Panc1 (cell line): ENCODE data around the gene STAC3. TPM values are rescaled to one million over a fixed set of nuclear protein-coding genes. Genes with fewer than 3 reads are reported as not detected.

Experiments used
- ATAC-seq: fragments of 200-7000 bp; cut with Tn5 transposase; 2 replicates; pipeline ENCODE4 v1.9.1; 2020; ENCODE audit warnings: mild to moderate bottlenecking, moderate library complexity
- BruUV-seq: library from RNA; stranded (reverse); fragments of 400-500 nt; replicated peaks from 2 replicates; lab custom pipeline; 2021; lab: Mats Ljungman, UMichigan
- CTCF ChIA-PET: fragments of 300-600 bp; sonication (Branson Sonifier 250); formaldehyde crosslinking; loops from one replicate; lab custom pipeline; 2022; ENCODE audit warnings: antibody characterized with exemption; lab: Charles Lee
- POLR2A ChIA-PET: fragments of 300-600 bp; sonication (Branson Sonifier 250); formaldehyde crosslinking; loops from one replicate; lab custom pipeline; 2022; ENCODE audit warnings: antibody characterized with exemption; lab: Charles Lee
- DNase-seq: peaks from one replicate; pipeline ENCODE4 v3.0.0-alpha.2; 2010; ENCODE audit warnings: low read depth, low spot score
- H3K27ac ChIP-seq: 2 replicates; pipeline ENCODE4 v1.5.1; 2011; ENCODE audit warnings: mild to moderate bottlenecking, low read length, inconsistent platforms
- H3K27me3 ChIP-seq: fragments of 200-500 bp; sonication (Bioruptor generic); 2 replicates; pipeline ENCODE4 v1.6.0; 2014; ENCODE audit warnings: low read length, inconsistent platforms; ENCODE audit not compliant: control insufficient read depth, insufficient read depth
- H3K36me3 ChIP-seq: fragments of 200-500 bp; sonication (Bioruptor generic); 2 replicates; pipeline ENCODE4 v1.5.1; 2014; ENCODE audit warnings: inconsistent platforms, mild to moderate bottlenecking, low read length, moderate library complexity; ENCODE audit not compliant: control insufficient read depth, insufficient read depth
- H3K4me1 ChIP-seq: 2 replicates; pipeline ENCODE4 v1.5.1; 2011; ENCODE audit warnings: inconsistent platforms, mild to moderate bottlenecking, low read length, moderate library complexity; ENCODE audit not compliant: control insufficient read depth, insufficient read depth
- H3K4me3 ChIP-seq, 2 experiments: 2 replicates each; pipeline ENCODE4 v1.5.1; 2011 to 2012; ENCODE audit warnings: low read depth in 2 of 2, low read length in 2 of 2, mild to moderate bottlenecking in 2 of 2, inconsistent platforms in 1 of 2, moderate library complexity in 1 of 2
- H3K9me3 ChIP-seq: fragments of 200-500 bp; sonication (Bioruptor generic); 2 replicates; pipeline ENCODE4 v1.5.1; 2014; ENCODE audit warnings: low read depth, mild to moderate bottlenecking, inconsistent platforms, low read length, moderate library complexity; ENCODE audit not compliant: control insufficient read depth, insufficient read depth
- POLR2AphosphoS5 ChIP-seq: IDR thresholded peaks from 2 replicates; pipeline ENCODE4 v1.6.1; 2012; ENCODE audit warnings: mild to moderate bottlenecking, low read depth, low read length, moderate library complexity
- SIN3A ChIP-seq: IDR thresholded peaks from 2 replicates; pipeline ENCODE4 v1.6.1; 2012; ENCODE audit warnings: low read depth, mild to moderate bottlenecking, low read length, moderate library complexity, borderline replicate concordance; ENCODE audit not compliant: insufficient read depth
- TCF7L2 ChIP-seq: IDR thresholded peaks from 2 replicates; pipeline ENCODE4 v1.6.1; 2011; ENCODE audit warnings: mild to moderate bottlenecking, low read depth, low read length, inconsistent platforms
- in situ Hi-C: cut with HindIII; loops from 2 replicates; pipeline ENCODE4 v1.10.0; 2016; ENCODE audit warnings: low sequenced_read_pairs, low pct_unique_long_range_greater_than_20kb
- intact Hi-C: fragments of 100-400 bp; cut with micrococcal nuclease; formaldehyde crosslinking; loops from one replicate; pipeline ENCODE4 v1.10.0; 2022; ENCODE audit not compliant: unreplicated experiment
- total RNA-seq: library from RNA; stranded (reverse); gene quantifications from one replicate; pipeline ENCODE4 v1.2.1, GENCODE V29; 2021; ENCODE audit not compliant: unreplicated experiment
- TF ChIP-seq, protein P1 (sequence below): fragments of 450-650 bp; IDR thresholded peaks from 2 replicates; pipeline ENCODE4 v1.5.1; 2017; ENCODE audit warnings: mild to moderate bottlenecking
- TF ChIP-seq, protein P2 (sequence below), 2 experiments: IDR thresholded peaks; 2 replicates each; pipeline ENCODE4 v1.6.1; 2011 to 2012; ENCODE audit warnings: low read depth in 2 of 2, control low read depth in 1 of 2, low read length in 1 of 2, mild to moderate bottlenecking in 1 of 2, moderate library complexity in 1 of 2; ENCODE audit not compliant: insufficient read depth in 1 of 2

The STAC3 gene
- total RNA-seq, 1 experiment from 2014 or later: 0.87 TPM

DNA sequence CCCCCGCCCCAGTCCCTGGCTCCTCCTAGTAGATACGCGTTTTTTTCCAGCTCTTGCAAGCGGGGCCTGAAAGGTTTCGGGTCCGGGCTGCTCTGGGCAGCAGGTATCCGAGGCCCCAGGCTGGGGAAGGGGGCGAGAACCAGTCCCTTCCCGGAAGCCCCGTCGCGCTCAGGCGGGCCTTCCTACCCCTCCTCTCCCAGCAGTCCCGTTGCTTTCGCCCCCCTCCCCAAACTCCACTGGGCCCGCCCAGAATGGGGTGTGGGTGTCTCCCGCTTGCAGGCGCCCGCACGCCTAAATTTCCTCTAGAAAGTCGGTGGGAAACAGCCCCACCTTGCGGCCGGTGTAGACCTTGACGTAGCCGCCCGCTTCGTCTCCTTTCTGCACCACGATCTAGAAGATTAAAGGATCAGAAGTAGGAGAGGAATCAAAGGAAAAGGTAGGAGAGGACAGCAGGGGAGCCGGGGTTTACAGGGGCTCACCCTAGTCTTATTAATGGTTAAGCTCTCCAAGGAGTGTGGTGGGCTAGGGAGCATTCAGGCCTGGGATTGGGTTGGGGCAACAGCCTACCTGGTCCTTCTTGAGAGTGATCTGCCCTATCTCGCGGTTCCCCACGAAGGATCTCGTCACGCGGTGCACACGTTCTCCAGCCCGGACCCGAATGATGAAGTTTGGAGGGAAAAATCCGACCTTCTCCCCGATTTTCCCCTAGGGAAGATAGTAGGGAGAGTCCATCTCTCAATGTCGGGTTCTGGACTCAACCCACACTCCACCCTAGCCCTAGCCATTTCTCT, 7.3 kb downstream of the STAC3 start:
- ChIA-PET POLR2A (interaction anchor here (0.5 kb wide), 1 partner anchor 93 kb away, joined by 3 read pairs; no protein-coding TSS in a partner anchor), CTCF (interaction anchor here (0.5 to 2.3 kb wide), 11 partner anchors 18 to 752 kb away, joined by 3 to 26 read pairs (median 5); partner anchors contain the start of gene LRP1)
- intact Hi-C loops (no loop called here), in situ Hi-C loops (no loop called here)
- H3K27ac ChIP-seq: no peak overlapping the region
- H3K4me1 ChIP-seq: peaks cover 21% of the 10 kb centered on the region
- TF ChIP-seq, protein P1, sequence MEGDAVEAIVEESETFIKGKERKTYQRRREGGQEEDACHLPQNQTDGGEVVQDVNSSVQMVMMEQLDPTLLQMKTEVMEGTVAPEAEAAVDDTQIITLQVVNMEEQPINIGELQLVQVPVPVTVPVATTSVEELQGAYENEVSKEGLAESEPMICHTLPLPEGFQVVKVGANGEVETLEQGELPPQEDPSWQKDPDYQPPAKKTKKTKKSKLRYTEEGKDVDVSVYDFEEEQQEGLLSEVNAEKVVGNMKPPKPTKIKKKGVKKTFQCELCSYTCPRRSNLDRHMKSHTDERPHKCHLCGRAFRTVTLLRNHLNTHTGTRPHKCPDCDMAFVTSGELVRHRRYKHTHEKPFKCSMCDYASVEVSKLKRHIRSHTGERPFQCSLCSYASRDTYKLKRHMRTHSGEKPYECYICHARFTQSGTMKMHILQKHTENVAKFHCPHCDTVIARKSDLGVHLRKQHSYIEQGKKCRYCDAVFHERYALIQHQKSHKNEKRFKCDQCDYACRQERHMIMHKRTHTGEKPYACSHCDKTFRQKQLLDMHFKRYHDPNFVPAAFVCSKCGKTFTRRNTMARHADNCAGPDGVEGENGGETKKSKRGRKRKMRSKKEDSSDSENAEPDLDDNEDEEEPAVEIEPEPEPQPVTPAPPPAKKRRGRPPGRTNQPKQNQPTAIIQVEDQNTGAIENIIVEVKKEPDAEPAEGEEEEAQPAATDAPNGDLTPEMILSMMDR: peak; percentile 85
- no peak for TF ChIP-seq TCF7L2
- ATAC-seq (peak; percentile 42), DNase-seq (no peak)
- no peaks in the 10 kb centered on the region for H3K36me3 ChIP-seq
- H3K27me3 ChIP-seq: peaks cover 2% of the 10 kb centered on the region; the same call in 1 of the 2 replicates
- H3K4me3 ChIP-seq: peak overlapping the region; percentile 32 to 56
- BruUV-seq: no TSS peak
- H3K9me3 ChIP-seq: no peaks in the 10 kb centered on the region

DNA sequence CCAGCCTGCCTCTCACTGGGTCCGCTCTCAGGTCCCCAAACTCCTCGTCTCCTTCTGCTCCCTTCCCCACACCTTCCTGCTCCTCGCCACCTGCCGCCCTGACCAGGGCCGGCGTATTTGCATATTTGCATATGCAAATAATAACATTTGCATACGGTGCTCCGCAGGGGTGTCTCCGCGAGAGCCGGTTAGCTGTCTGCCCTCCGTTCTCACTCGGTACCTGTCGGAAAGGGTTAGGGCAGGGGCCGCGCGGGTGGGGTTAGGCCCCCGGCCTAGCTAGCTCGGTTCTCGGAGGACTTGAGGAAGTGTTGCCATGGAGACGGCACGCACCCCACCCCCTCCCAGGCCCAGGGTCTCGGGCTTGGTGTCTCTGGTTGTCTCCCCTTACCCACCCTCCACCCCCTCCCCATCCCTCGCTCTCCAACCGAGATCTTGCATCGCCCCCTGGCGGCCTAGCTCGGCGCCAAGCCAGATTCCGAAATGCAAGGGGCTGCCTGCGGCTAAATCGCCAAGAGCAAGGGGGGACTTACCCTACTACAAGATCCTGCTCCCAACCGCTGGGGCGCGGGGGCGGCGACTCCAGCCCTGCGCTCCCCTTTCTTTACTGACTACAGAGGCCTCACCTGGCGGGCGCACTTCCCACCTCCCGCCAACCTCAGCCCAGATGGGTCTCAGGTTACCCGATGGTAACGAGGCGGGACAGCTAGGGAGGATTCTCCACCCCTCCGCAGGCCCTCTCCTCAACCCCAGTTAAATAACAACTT, 8.1 kb downstream of the STAC3 start:
- Histone ChIP-seq H3K9me3 (no peaks in the 10 kb centered on the region), H3K4me1 (peaks cover 21% of the 10 kb centered on the region), H3K27ac (no peak overlapping the region), H3K27me3 (peaks cover 2% of the 10 kb centered on the region; the same call in 1 of the 2 replicates), H3K36me3 (no peaks in the 10 kb centered on the region), H3K4me3 (peak overlapping the region; percentile 32 to 56)
- ATAC-seq (peak; percentile 39), DNase-seq (no peak)
- BruUV-seq: no TSS peak
- in situ Hi-C loops (no loop called here), intact Hi-C loops (no loop called here)
- ChIA-PET POLR2A (interaction anchor here (0.7 kb wide), 1 partner anchor 29 kb away, joined by 3 read pairs; no protein-coding TSS in a partner anchor), CTCF (interaction anchor here (0.6 to 2.3 kb wide), 9 partner anchors 23 to 175 kb away, joined by 3 to 26 read pairs (median 7); partner anchors contain the start of gene LRP1)
- no peak for TF ChIP-seq POLR2AphosphoS5
- TF ChIP-seq, protein P1: peak; percentile 72

DNA sequence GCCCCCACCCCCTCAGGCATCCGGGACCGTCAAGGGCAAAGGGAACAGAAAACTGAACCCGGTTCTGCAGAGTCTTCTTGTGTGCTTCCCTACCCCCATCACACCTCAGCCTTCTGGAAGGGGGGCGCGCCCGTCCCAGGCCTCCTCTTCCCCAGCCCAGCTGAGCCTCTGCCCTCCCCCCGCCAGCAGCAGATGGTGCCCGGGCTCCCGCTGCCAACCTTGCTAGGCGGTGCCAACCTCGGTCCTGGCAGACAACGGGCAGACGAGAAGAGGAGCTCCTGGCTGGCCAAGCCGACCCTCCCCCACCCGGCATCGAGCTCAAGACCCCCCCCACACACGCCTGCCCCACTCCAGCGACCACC, 8.7 kb downstream of the STAC3 start:
- DNase-seq: no peak
- TF ChIP-seq, protein P2, sequence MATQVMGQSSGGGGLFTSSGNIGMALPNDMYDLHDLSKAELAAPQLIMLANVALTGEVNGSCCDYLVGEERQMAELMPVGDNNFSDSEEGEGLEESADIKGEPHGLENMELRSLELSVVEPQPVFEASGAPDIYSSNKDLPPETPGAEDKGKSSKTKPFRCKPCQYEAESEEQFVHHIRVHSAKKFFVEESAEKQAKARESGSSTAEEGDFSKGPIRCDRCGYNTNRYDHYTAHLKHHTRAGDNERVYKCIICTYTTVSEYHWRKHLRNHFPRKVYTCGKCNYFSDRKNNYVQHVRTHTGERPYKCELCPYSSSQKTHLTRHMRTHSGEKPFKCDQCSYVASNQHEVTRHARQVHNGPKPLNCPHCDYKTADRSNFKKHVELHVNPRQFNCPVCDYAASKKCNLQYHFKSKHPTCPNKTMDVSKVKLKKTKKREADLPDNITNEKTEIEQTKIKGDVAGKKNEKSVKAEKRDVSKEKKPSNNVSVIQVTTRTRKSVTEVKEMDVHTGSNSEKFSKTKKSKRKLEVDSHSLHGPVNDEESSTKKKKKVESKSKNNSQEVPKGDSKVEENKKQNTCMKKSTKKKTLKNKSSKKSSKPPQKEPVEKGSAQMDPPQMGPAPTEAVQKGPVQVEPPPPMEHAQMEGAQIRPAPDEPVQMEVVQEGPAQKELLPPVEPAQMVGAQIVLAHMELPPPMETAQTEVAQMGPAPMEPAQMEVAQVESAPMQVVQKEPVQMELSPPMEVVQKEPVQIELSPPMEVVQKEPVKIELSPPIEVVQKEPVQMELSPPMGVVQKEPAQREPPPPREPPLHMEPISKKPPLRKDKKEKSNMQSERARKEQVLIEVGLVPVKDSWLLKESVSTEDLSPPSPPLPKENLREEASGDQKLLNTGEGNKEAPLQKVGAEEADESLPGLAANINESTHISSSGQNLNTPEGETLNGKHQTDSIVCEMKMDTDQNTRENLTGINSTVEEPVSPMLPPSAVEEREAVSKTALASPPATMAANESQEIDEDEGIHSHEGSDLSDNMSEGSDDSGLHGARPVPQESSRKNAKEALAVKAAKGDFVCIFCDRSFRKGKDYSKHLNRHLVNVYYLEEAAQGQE (IDR thresholded peaks at IDR 0.05; ENCODE audit: insufficient read depth in 1 of 2, low read depth in 2 of 2, low read length in 1 of 2): no peak
- no peak for TF ChIP-seq POLR2AphosphoS5
- TF ChIP-seq, protein P1: no peak
- TF ChIP-seq SIN3A: no peak
- TF ChIP-seq TCF7L2: no peak
- ChIA-PET CTCF (interaction anchor here (0.8 to 2.3 kb wide), 5 partner anchors 25 to 118 kb away, joined by 3 to 26 read pairs (median 4); no protein-coding TSS in a partner anchor), POLR2A (interaction anchor here (0.7 kb wide), 1 partner anchor 29 kb away, joined by 3 read pairs; no protein-coding TSS in a partner anchor)
- in situ Hi-C loops: no loop called here
- intact Hi-C loops: no loop called here
- Histone ChIP-seq H3K27ac (no peak overlapping the region), H3K9me3 (no peaks in the 10 kb centered on the region), H3K27me3 (peaks cover 2% of the 10 kb centered on the region; the same call in 1 of the 2 replicates), H3K4me3 (peak overlapping the region; percentile 32 to 56; a peak in 3 of 4 replicates), H3K36me3 (no peaks in the 10 kb centered on the region), H3K4me1 (peaks cover 21% of the 10 kb centered on the region)
- no TSS peak for BruUV-seq
- ATAC-seq: no peak
